Measurements from ENCODE around the gene CDH2. TPM values are rescaled to one million over a fixed set of nuclear protein-coding genes. Genes with fewer than 3 reads are reported as not detected.
A peak's percentile ranks its signal among the peaks of the same experiment; 100 is the strongest.

The CDH2 gene
- total RNA-seq, 4 donors from 2014 or later, result 0.20 to 4.4 (median 1.1) TPM; not detected in 1

DNA sequence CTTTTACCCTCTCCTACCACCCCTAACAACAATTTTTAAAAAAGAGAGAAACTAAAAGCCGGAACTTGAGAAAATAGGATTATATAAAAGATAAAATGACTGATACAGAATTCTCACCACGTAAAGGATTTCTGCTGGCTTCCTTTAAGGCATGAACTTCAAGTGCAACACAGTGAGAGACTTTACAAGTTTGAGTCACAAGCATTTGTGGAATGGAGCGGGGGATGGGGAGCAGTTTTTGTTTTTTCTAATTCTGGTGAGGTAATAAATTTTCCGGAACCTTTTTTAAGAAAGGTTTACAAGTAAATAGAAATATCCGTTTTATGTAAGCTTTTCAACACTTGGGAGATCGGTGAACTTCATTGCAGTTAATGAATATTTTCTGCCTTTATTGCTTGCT, 1.8 kb upstream of the CDH2 start:
- Histone ChIP-seq H3K4me3 (no peak overlapping the region), H3K36me3 (no peaks in the 10 kb centered on the region), H3K27ac (no peak overlapping the region), H3K4me1 (peaks cover 0 to 19% (median 9%) of the 10 kb centered on the region in 4 donors), H3K9me3 (no peaks in the 10 kb centered on the region), H3K27me3 (peaks cover 75% of the 10 kb centered on the region)
- DNase-seq, result no peak
- in situ Hi-C loops (cut with MboI; ENCODE audit: low pct_ligation_motif_present in 1 of 4, low pct_unique_long_range_greater_than_20kb in 1 of 4, low sequenced_read_pairs in 3 of 4), result no loop called here
- intact Hi-C loops (cut with DNase I; ENCODE audit: low total_unique reads), result no loop called here
- TF ChIP-seq POLR2A (IDR thresholded peaks at IDR 0.05) (no peak), POLR2AphosphoS5 (IDR thresholded peaks at IDR 0.05) (no peak), EP300 (IDR thresholded peaks at IDR 0.05; ENCODE audit: low read depth) (no peak)
- 46 to 48% methylated on average over 6 of the region's 6 CpGs for WGBS, 2 donors (ENCODE audit: low coverage in 1 of 2)

DNA sequence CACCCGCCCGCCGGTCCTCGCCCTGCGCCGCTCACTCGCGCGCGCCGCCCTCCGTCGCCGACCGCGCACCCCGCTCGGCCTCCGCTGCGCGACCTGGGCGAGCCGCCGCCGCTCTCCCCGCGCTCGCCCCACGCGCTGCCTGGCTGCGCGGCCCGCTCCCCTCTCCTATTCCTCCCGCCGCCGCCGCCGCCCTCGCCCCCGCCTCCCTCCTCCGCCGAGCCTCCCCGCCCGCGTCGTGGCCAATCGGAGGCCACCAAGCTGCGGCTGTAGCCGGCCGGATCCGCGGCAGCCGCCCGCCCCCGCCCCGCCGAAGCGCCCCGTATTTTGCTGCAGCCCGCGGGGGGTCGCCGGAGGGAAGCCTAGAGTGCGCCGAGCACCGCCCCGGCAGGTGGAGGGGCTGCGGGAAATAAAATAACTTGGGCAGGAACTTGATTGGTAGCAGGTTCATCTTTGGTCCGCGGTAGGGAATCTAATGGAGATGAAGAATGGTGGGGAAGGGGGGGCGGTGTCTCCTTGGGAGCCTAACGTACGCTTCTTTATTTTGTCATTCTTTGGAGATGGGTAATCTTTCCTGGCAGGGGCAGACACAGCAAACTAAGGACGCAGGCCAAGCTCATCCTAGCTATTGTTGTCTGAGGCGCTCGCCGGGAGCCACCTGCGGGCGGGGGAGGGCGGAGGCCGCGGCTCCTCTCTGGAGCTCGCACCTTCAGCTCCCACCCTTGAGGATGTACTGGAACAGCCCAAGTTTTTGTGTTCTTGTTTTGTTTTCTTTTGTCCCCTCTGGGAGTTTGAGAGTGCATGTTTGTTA, 1.1 kb upstream of the CDH2 start:
- intact Hi-C loops (cut with DNase I; ENCODE audit: low total_unique reads) (no loop called here), in situ Hi-C loops (cut with MboI; ENCODE audit: low pct_ligation_motif_present in 1 of 4, low pct_unique_long_range_greater_than_20kb in 1 of 4, low sequenced_read_pairs in 3 of 4) (no loop called here)
- Histone ChIP-seq H3K27ac (no peak overlapping the region), H3K9me3 (no peaks in the 10 kb centered on the region), H3K27me3 (peaks cover 82% of the 10 kb centered on the region), H3K4me1 (peaks cover 0 to 19% (median 9%) of the 10 kb centered on the region in 4 donors), H3K4me3 (peak overlapping the region in 3 of 4 donors; percentile 38 to 64 (median 44)), H3K36me3 (no peaks in the 10 kb centered on the region)
- 0 to 5% methylated on average over 7 to 41 of the region's 83 CpGs for WGBS, 2 donors (ENCODE audit: low coverage in 1 of 2)
- DNase-seq, result no peak
- no peak for TF ChIP-seq EP300 (IDR thresholded peaks at IDR 0.05; ENCODE audit: low read depth)
- TF ChIP-seq POLR2A (IDR thresholded peaks at IDR 0.05), result no peak
- TF ChIP-seq, protein P1, sequence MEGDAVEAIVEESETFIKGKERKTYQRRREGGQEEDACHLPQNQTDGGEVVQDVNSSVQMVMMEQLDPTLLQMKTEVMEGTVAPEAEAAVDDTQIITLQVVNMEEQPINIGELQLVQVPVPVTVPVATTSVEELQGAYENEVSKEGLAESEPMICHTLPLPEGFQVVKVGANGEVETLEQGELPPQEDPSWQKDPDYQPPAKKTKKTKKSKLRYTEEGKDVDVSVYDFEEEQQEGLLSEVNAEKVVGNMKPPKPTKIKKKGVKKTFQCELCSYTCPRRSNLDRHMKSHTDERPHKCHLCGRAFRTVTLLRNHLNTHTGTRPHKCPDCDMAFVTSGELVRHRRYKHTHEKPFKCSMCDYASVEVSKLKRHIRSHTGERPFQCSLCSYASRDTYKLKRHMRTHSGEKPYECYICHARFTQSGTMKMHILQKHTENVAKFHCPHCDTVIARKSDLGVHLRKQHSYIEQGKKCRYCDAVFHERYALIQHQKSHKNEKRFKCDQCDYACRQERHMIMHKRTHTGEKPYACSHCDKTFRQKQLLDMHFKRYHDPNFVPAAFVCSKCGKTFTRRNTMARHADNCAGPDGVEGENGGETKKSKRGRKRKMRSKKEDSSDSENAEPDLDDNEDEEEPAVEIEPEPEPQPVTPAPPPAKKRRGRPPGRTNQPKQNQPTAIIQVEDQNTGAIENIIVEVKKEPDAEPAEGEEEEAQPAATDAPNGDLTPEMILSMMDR (IDR thresholded peaks at IDR 0.05), result no peak
- TF ChIP-seq POLR2AphosphoS5 (IDR thresholded peaks at IDR 0.05), result no peak

DNA sequence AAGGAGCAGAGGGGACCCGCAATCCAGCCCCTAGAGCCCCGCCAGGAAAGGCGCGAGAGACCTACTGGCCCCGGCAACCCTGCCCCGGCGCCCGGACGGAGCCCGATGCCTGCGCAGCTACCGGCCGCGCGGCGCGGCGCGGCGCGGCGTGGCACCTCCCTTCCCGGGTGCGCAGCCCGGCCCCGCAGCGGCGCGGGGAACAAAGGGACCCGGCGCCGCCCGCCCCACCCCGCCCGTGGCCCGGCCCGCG, 307 bp downstream of the CDH2 start:
- in situ Hi-C loops (cut with MboI; ENCODE audit: low pct_ligation_motif_present in 1 of 4, low pct_unique_long_range_greater_than_20kb in 1 of 4, low sequenced_read_pairs in 3 of 4) (no loop called here), intact Hi-C loops (cut with DNase I; ENCODE audit: low total_unique reads) (no loop called here)
- TF ChIP-seq POLR2A (IDR thresholded peaks at IDR 0.05) (no peak), EP300 (IDR thresholded peaks at IDR 0.05; ENCODE audit: low read depth) (no peak), POLR2AphosphoS5 (IDR thresholded peaks at IDR 0.05) (no peak)
- TF ChIP-seq, protein P1 (IDR thresholded peaks at IDR 0.05), result no peak
- Histone ChIP-seq H3K4me1 (peaks cover 0 to 19% (median 9%) of the 10 kb centered on the region in 4 donors), H3K27ac (no peak overlapping the region), H3K27me3 (peaks cover 96% of the 10 kb centered on the region), H3K36me3 (no peaks in the 10 kb centered on the region), H3K9me3 (no peaks in the 10 kb centered on the region), H3K4me3 (peak overlapping the region in 3 of 4 donors; percentile 38 to 64 (median 44))
- 6% methylated on average over 31 of the region's 38 CpGs; no CpG with 5 or more reads in 1 of the 2 donors for WGBS, 2 donors (ENCODE audit: low coverage in 1 of 2)
- no peak for DNase-seq

DNA sequence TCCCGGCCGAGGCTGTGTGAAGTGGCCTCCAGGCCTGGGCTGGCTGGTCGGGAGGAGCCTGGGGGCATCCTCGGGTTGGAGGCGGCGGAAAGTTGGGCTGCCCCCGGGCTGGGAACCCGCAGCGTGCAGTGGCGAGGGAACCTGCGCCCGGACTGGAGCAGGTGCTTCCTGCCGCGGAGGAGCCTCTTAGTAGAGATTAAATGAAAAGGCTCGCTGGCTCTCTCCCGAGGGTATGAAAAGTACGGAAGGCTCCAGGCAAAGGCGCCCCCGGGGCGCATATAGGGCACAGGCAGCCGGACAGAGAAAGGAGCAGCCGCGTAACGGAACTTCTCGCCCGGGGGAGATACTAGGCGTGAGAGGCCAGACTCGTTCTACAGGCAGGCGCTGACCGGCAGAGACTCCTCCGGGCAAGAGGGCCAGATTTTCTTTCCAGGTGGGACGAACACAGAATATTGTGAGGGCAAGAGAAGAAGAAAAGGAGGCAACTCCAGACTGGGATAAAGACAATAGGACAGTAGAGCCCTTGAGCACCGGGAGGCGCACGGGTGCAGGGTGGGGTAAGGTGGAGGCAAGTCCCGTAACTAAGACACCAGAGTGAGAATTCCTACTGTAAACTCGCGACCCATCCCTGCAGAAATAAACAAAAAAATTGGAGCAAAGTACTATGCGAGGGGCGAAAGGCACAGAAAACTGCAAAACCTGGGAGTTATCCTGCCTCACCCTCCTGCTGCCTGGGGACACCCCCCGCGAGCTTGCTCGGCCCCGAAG, 816 bp downstream of the CDH2 start:
- Histone ChIP-seq H3K27me3 (peaks cover 98% of the 10 kb centered on the region), H3K4me3 (peak overlapping the region in 3 of 4 donors; percentile 38 to 64 (median 44)), H3K36me3 (peaks cover 0 to 3% (median 0%) of the 10 kb centered on the region in 4 donors), H3K27ac (no peak overlapping the region), H3K4me1 (peaks cover 0 to 19% (median 9%) of the 10 kb centered on the region in 4 donors), H3K9me3 (no peaks in the 10 kb centered on the region)
- TF ChIP-seq POLR2A (IDR thresholded peaks at IDR 0.05), result no peak
- no peak for TF ChIP-seq POLR2AphosphoS5 (IDR thresholded peaks at IDR 0.05)
- TF ChIP-seq, protein P1 (IDR thresholded peaks at IDR 0.05), result no peak
- TF ChIP-seq EP300 (IDR thresholded peaks at IDR 0.05; ENCODE audit: low read depth), result no peak
- 0 to 9% methylated on average over 6 to 39 of the region's 44 CpGs for WGBS, 2 donors (ENCODE audit: low coverage in 1 of 2)
- intact Hi-C loops (cut with DNase I; ENCODE audit: low total_unique reads) (no loop called here), in situ Hi-C loops (cut with MboI; ENCODE audit: low pct_ligation_motif_present in 1 of 4, low pct_unique_long_range_greater_than_20kb in 1 of 4, low sequenced_read_pairs in 3 of 4) (no loop called here)
- no peak for DNase-seq

Measured in transverse colon (tissue), 4 donors.